PC-9 (cell line): Measurements from ENCODE around the gene ARHGDIB.

Source experiments
- CTCF ChIP-seq: fragments of 200-600 bp; sonication (generic); conservative IDR thresholded peaks from 2 replicates; pipeline ENCODE4 v1.6.1; 2017; ENCODE audit warnings: mixed run types, antibody characterized with exemption, mild to moderate bottlenecking, moderate library complexity
- EZH2 ChIP-seq: fragments of 200-600 bp; sonication (generic); IDR thresholded peaks from 2 replicates; pipeline ENCODE4 v1.8.0; 2017; ENCODE audit warnings: antibody characterized with exemption, low read depth

GRCh38 chr12:14976658-14977057 lies 15.3 kb upstream of the ARHGDIB start:
- no peak for TF ChIP-seq CTCF
- no peak for TF ChIP-seq EZH2
